ENCODE results near the gene ADGRE3.
"Not testable (repeated sequence)": the region's sequence is repeated elsewhere in the genome, so short reads cannot be mapped to it uniquely, and the experiment has no call there.

The ADGRE3 gene

DNA sequence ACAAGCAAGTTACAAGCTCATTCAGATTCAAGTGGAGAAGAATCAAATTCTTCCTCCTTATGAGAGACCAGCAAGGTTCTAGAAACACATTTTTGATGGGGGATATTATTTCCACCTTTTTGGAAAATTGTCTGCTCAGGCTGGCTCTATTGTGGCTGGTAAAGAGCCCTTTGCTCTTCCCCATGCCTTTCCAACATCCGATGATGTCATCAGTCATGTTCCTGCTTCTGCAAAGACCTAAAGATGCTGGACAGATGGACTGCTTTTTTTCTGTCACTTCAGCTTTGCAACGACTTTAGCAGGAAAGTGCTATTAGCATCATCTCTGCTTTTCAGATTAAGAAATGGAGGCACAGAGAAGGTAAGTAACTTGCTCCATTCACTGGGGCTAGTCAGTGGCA is 4.2 kb downstream of the ADGRE3 start:
- no peak for DNase-seq (ENCODE audit: low spot score)

DNA sequence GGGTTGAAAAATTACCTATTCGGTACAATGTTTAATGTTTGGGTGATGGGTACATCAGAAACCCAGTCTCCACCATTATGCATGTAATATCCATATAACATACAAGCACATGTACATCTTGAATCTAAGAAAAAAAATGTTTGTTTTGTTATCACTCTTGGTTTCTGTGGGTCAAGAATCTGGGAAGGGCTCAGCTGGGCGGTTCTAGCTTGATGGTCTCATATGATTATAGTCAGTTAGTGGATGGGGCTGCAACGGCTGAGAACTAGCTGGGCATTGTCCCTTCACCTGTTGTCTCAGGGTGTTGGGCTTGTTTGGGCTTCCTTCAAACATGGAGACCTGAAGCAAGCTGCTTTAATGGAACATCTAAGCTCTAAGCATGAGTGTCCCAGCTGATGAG is 4.7 kb downstream of the ADGRE3 start:
- DNase-seq (ENCODE audit: low spot score), result no peak

DNA sequence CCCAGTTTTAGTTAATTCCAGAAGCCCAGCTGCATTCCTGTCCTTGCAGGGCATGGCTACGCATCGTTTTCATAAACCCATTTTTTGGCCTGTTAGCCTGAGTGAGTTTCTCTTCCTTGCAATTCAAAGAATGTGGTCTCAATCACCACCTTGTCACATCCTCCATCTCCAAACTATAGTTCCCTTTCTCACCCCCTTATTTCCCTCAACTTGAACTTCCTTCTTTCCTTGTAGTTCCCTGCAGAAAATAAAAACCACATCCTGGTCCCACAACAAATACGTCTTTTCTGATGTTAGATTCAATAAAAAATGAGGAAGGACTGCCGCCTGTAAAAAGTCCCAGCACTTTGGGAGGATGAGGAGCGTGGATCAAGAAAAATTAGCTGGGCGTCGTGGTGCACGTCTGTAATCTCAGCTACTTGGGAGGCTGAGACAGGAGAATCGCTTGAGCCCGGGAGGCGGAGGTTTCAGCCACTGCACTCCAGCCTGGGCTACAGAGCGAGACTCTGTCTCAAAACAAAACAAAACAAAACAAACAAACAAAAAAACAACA is 13.2 kb downstream of the ADGRE3 start:
- no peak for DNase-seq (ENCODE audit: low spot score)

DNA sequence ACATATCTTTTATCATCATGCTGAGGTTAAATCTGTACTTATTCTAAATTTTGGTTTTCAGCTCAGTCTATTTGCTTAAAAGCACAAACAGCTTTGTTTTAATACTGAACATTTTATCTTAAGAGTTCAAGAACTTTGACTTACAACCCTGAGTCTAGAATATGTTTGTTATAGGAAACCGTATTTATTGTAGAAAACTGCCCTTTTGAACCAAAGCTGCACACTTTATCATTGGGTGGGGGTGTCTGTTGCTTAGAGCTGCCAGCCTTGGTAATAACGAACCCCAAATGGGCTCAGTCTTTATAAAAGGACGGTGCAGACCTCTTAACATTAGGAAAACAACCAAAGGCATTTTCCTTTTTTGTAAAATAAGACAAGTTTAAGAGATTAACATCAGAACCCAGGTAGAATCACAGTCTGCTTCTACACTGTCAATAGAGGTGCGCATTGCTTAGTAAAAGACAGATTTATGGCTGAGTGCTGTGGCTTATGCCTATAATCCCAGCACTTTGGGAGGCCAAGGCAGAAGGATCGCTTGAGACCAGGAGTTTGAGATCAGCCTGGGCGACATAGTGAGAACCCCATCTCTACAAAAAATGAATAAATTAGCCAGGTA is 14.7 kb downstream of the ADGRE3 start:
- DNase-seq (ENCODE audit: low spot score), result no peak

DNA sequence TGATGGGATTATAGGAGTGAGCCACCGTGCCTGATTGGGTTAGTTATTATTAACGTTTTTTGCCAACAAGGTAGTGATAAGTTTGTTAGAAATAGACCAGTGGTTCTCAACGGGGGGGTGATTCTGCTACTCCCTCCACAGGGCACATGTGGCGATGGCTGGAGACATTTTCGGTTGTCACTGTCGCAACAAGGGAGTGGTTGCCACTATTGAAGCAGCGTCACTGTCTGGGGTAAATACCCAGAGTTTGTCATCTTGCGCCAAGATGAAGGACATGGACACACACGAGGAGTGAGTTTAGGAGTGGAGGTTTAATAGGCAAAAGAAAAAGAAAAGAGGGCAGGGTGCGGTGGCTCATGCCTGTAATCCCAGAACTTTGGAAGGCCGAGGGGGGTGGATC is 18.9 kb downstream of the ADGRE3 start:
- no peak for DNase-seq (ENCODE audit: low spot score)

DNA sequence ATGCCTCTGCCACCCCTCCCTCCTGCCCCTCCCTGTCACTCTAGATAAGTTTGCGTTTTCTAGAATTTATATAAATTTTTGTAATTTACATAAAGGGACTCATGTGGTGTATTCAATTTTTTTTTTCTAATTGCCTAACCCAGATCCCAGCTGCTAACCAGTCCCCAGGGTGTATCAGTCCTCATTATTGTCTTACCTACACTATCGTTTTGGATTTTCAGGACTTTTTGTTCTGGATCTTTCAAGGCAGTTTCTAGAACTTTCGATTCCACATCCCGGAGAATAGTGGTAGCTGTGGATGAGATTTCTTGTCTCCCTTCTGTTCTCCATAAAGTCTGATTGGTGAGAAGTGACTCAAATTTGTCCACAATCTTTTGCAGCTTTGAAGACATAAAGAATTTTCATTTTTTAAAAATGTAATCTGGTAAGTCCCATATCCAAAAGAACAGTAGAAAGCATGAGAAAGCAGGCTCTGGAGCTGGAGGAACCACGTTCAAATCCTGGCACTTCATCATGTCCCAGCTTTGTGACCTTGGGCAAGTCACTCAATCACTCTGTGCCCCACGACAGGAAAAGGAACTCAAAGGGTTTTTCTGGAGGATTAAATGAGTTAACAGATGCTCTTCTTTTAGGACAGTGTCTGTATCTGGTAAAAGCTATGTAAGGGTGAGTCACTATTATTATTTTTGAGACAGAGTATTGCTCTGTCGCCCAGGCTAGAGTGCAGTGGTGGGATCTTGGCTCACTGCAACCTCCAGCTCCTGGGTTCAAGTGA is 19.7 kb downstream of the ADGRE3 start:
- no peak for DNase-seq (ENCODE audit: low spot score)

DNA sequence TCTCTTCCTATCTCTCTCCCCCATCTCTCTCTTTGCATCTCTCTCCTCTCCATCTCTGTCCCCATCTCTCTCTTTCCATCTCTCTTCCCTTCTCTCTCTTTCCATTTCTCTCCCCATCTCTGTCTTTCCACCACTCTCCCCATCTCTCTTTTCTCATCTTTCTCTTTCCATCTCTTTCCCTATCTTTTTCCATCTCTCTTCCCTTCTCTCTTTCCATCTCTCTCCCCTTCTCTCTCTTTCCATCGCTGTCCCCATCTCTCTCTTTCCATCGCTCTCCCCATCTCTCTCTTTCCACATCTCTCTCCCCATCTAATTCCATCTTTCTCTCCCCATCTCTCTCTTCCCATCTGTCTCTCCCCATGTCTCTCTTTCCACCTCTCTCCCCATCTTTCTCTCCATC is 24.5 kb downstream of the ADGRE3 start:
- no peak for DNase-seq (ENCODE audit: low spot score)

DNA sequence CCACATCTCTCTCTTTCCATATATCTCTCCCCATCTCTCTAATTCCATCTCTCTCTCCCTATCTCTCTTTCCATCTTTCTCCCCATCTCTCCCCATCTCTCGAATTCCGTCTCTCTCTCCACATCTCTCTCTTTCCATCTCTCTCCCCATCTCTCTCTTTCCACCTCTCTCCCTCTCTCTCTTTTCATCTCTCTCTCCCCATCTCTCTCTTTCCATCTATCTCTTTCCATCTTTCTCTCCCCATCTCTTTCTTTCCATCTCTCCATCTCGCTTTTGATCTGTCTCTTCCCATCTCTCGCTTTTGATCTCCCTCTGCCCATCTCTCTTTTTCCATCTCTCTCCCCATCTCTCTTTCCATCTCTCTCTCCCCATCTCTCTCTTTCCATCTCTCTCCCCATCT is 25.6 kb downstream of the ADGRE3 start:
- no peak for DNase-seq (ENCODE audit: low spot score)

DNA sequence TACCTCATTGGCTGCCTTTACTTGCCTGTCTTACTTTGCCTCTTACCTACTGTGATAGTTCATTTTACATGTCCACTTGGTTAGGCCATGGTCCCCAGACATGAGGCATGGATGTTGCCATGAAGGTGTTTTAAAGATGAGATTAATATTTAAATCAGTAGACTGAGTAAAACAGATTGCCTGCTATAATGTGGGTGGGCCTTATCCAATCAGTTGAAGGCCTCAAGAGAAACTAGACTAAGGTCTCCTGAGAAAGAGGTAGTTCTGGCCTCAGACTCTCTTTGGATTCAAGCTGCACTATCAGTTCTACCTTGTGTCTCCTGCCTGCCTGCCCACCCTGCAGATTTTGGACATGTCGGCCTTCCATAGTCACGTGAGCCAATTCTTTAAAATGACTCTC is 26.1 kb downstream of the ADGRE3 start:
- no peak for DNase-seq (ENCODE audit: low spot score)

DNA sequence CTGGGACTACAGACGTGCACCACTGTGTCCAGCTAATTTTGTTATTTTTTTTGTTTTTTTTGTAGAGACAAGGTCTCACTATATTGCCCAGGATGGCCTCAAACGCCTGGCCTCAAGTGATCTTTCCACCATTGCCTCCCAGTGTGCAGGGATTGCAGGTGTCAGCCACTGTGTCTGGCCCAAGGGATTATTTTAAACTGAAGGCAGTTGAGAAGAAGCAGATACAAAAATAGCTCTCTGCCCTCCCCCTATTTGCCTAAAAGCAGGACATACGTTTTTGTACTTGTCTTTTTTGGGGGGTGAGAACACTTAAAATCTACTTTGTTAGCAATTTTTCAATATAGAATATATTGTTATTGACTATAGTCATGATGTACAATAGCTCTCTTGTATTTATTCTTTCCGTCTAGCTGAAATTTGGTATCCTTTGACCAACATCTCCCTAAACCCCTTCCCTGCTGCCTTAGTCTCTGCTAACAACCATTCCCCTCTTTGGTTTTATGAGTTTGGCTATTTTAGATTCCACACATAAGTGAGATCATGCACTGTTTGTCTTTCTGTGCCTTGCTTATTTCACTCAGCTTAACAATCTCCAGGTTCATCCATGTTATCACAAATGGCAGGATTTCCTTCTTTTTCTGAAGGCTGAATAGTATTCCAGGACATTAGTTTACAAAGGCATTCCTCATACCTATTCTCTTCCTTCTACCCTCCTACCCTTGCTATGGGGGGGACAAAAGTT is 34.9 kb downstream of the ADGRE3 start:
- DNase-seq (ENCODE audit: low spot score), result no peak

DNA sequence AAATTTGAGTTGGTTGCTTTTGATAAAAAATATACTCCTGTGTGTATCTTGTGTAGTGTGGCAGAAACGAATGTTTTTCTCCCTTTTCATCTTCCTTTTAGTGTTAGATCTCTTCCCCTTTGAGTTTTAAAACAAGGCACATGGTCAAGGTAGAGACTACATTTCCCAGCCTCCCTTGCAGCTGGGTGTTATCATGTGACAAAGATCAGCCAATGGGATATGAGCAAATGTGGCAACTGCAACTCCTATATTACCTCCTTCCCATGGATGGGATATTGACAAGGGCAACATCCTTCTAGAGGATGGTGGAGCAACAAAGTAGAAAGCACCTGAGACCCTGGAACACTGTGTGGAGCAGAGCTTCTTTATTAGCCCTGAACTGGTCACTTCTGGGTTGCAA is 42.4 kb downstream of the ADGRE3 start:
- peak; percentile 37 for DNase-seq (ENCODE audit: low spot score)

DNA sequence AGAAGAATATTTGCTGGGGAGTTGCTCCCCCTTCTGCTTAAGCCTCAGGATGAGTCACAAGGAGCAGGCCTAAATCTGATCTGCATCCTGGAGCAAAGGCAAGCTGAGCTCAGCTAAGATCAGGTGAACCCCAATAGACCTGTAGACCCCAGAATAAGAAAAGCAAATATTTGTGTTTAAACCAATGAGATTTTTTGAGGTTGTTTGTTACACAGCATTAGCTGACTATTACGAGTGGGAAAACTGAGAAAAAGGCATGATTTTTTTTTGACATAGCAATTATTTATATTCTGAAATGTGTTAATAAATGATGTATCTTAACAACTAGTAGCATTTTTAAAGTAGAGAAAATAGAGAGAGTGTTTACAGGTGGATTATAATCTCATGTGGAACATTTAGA is 45.1 kb downstream of the ADGRE3 start:
- DNase-seq (ENCODE audit: low spot score), result no peak

DNA sequence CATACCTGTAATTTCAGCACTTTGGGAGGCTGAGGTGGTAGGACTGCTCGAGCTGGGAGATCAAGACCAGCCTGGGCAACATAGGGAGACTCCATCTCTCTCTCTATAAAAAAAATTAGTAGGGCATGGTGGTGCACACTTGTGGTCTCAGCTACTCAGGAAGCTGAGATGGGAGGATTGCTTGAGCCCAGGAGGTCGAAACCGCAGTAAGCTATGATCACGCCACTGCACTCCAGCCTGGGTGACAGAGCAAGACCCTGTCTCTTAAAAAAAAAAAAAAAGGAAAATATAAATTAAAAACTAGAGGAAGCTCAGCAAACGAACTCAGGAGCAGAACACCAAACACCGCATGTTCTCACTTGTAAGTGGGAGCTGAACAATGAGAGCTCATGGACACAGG is 50.2 kb downstream of the ADGRE3 start:
- DNase-seq (ENCODE audit: low spot score), result not testable (repeated sequence)

DNA sequence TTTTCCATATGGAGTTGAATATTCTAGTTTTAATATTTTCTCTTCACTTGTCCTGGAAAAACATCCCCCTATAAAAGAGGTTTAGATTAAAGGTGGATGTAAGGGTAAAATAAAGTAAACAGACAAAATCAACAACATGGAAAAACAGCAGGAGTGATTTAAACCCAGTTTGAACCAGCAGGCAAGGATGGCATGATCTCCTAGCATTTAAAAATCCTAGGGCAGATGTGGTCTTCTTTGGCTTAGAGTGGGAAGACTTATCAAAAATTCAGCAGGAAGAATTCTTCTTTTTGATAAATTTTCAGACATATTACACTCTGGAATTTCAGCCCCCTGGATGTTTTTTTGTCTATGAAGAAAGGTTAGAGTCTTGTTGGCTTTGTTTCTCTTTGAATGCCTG is 55.2 kb downstream of the ADGRE3 start:
- DNase-seq (ENCODE audit: low spot score), result no peak

DNA sequence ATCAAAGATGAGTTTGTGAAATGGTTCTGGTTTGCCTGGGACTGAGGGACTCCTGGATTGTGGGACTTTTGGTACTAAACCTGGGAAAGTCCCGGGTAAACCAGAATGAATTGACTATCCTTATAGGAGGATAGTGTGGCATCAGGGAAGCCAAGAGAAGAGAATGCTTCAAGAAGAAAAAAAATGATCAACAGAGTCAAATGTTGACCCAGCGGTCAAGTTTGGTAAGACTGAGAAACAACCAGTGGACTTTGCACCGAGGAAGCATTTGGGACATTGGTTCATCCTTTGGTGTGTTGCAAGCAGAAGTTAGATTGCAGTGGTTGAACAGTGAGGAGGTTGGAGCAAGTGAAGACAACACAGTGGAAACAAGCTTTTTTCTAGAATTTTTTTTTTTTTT is 58.2 kb downstream of the ADGRE3 start:
- no peak for DNase-seq (ENCODE audit: low spot score)

DNA sequence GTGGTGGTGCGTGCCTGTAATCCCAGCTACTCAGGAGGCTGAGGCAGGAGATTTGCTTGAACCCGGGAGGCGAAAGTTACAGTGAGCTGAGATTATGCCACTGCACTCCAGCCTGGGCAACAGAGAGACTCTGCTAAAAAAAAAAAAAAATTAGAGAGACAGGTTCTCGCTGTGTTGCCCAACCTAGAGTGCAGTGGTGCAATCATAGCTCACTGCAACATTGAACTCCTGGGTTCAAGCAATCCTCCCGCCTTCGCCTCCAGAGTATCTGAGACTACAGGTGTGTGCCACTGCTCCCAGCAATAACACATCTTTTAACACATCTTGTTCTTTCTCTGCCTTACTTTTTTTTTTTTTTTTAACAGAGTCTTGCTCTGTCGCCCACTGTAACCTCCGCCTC is 59.0 kb downstream of the ADGRE3 start:
- DNase-seq (ENCODE audit: low spot score), result no peak

DNA sequence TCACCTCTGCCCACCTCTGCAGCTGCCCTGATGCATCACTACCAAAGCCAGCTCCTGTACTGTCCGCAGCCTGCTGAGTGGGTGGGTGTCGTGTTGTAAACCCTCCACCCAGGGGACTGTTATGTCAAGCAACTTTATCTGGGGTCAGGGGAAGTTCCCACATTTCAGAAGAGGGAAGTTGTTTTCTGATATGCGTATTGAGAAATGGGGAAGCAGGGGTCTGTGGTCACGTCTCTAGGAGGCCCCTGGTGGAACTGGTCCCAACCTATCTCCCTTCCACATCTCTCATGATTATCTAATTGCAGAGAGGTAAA is 60.6 kb downstream of the ADGRE3 start:
- DNase-seq (ENCODE audit: low spot score), result no peak

DNA sequence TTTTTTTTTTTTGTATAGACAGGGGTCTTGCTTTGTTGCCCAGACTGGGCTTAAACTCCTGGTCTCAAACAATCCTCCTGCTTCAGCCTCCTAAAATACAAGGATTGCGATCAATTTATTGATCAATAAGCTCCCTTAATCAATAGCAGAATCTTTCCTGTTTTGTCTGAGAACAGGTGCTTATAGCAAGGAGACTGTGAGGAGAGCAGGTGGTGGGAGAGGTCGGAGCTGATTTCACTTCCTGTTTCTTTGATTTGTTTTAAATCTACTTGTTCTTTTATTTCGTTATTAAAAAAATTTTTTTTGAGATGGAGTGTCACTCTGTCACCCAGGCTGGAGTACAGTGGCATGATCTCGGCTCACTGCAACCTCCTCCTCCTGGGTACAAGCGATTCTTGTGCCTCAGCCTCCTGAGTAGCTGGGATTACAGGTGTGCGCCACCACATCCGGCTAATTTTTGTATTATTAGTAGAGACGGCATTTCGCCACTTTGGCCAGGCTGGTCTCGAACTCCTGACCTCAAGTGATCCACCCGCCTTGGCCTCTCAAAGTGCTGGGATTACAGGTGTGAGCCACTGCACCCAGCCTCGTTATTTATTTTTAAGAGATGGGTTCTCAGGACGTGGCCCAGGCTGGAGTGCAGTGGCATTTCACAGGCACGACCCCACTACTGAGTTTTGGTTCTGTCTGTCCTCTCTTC is 61.1 kb downstream of the ADGRE3 start:
- DNase-seq (ENCODE audit: low spot score), result not testable (repeated sequence)

DNA sequence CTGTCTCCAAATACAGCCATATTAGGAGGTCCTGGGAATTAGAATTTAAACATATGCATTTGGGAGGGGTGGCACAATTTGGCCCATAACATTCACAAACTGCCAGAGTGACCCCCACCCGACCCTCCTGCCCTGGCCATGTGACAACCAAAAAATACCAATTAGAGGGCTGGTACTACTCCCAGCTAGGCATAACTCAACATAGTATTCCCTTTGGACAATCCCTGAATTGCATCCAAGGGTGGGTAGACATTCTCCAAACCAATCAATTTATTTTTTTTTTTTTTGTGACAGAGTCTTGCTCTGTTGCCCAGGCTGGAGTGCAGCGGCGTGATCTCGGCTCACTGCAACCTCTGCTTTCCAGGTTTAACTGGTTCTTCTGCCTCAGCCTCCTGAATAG is 62.0 kb downstream of the ADGRE3 start:
- DNase-seq (ENCODE audit: low spot score), result no peak

DNA sequence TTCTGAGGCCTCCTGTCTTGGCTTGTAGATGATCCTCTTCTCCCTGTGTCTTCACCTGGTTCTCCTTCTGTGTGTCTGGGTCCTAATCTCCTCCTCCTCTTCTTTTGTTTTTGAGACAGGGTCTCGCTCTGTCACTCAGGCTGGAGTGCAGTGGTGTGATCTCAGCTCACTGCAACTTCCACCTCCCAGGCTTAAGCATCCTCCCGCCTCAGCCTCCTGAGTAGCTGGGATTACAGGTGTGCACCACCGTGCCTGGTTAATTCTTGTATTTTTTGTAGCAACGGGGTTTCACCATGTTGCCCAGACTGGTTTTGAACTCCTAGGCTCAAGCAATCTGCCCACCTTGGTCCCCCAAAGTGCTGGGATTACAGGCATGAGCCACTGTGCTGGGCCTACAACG is 62.4 kb downstream of the ADGRE3 start:
- not testable (repeated sequence) for DNase-seq (ENCODE audit: low spot score)

DNA sequence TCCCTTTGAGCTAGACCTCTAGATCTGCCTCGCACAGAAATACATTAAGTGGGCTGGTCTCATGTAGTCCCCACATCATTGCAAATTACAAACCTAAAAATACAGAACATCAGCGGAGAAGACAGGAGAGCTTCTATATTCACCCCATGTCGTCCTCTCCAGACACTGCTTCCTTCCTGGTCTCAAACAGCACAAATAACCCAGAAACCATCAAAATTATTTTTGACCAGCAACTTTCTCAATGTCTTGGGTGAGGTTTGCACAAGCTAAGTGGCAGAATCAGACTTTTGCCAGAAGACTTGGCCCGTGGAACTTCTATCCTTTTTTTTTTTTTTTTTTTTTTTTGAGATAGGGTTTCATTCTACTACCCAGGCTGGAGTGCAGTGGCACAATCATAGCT is 63.6 kb downstream of the ADGRE3 start:
- DNase-seq (ENCODE audit: low spot score), result no peak

DNA sequence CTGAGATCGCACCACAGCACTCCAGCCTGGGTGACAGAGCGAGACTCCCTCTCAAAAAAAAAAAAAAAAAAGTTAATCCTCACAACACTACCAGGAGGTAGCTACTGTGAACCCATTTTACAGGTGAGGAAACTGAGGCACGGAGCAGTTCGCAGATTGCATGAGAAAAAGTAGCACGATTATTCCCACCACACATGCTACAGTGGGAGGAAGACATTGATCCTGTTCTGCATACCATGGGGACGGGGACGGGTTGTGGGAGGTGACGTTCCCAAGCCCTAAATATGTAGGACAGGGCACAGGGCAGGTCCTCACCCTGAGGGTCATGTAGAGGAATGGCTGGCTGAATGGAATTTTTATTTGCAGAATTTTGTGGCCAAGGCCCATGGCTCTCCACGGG is 68.0 kb downstream of the ADGRE3 start:
- no peak for DNase-seq (ENCODE audit: low spot score)

DNA sequence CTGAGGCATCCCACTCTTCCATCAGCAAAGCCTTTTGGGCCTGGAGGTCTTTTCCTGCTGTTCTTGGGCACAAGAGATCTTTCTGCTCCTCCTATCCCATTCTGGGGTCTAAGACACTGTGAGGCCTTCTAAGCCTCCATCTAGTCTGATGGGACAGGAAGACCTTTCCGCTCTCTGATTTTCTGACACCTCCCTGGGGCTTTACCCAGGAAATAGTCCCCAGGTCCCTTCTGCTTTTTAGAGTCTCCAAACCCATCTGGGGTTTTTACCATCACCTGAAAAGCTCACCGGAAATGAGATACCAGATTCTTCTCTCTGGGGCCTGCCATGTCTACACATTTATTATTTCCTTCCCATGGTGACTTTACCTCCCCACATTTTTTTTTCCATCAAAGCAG is 70.7 kb downstream of the ADGRE3 start:
- no peak for DNase-seq (ENCODE audit: low spot score)

Measured in cerebellar cortex (tissue), 1 donor.